H1 (cell line): ENCODE measurements around the gene ALG9. TPM values are rescaled to one million over a fixed set of nuclear protein-coding genes. Genes with fewer than 3 reads are reported as not detected.

Experiments used
- CTCF ChIA-PET: fragments of 300-600 bp; sonication (Branson Sonifier 250); formaldehyde crosslinking; loops from one replicate; lab custom pipeline; 2021; ENCODE audit not compliant: partially characterized antibody; lab: Charles Lee
- POLR2A ChIA-PET: fragments of 300-600 bp; sonication (Branson Sonifier 250); formaldehyde crosslinking; loops from one replicate; lab custom pipeline; 2021; ENCODE audit warnings: inconsistent platforms; ENCODE audit not compliant: partially characterized antibody; lab: Charles Lee
- DNase-seq, 2 experiments: peaks; one replicate each; pipeline versions ENCODE4 v3.0.0 to v3.0.0-alpha.2; 2010 to 2022; ENCODE audit warnings: low spot score in 2 of 2, low read depth in 1 of 2, mixed read lengths in 1 of 2
- FAIRE-seq: peaks from 2 replicates; lab custom pipeline; 2011; peaks lifted over from hg19 to GRCh38; lab: Jason Lieb, UNC
- H2AFZ ChIP-seq: 2 replicates; pipeline ENCODE4 v1.8.1; 2012; ENCODE audit warnings: low read length, inconsistent platforms
- H2AK5ac ChIP-seq: 2 replicates; pipeline ENCODE4 v1.6.1; 2013; ENCODE audit warnings: low read depth, low read length
- H2BK120ac ChIP-seq: replicated peaks from 2 replicates; pipeline ENCODE3; 2013; ENCODE audit warnings: low read depth, low read length, inconsistent platforms
- H2BK12ac ChIP-seq: 2 replicates; pipeline ENCODE4 v1.6.1; 2013; ENCODE audit warnings: low read depth, low read length
- H2BK15ac ChIP-seq: 2 replicates; pipeline ENCODE4 v1.6.1; 2013; ENCODE audit warnings: low read length
- H2BK20ac ChIP-seq: 2 replicates; pipeline ENCODE4 v1.6.1; 2013; ENCODE audit warnings: low read length
- H2BK5ac ChIP-seq: 2 replicates; pipeline ENCODE4 v1.6.1; 2013; ENCODE audit warnings: low read depth, low read length
- H3K14ac ChIP-seq: 2 replicates; pipeline ENCODE4 v1.6.1; 2013; ENCODE audit warnings: inconsistent platforms; ENCODE audit not compliant: insufficient read length
- H3K18ac ChIP-seq: 2 replicates; pipeline ENCODE4 v1.6.1; 2013; ENCODE audit warnings: low read length; ENCODE audit errors: extremely low read depth
- H3K23ac ChIP-seq: 2 replicates; pipeline ENCODE4 v1.6.1; 2013; ENCODE audit warnings: inconsistent platforms; ENCODE audit not compliant: insufficient read length
- H3K23me2 ChIP-seq: 2 replicates; pipeline ENCODE4 v1.6.1; 2013; ENCODE audit warnings: low read depth, low read length
- H3K27ac ChIP-seq: 2 replicates; pipeline ENCODE4 v1.6.1; 2011; ENCODE audit warnings: low read depth, low read length, inconsistent platforms
- H3K27me3 ChIP-seq, 4 experiments: replicated peaks in 1 of 4; 1 replicate in 1 of 4; 2 replicates in 3 of 4; pipeline versions ENCODE4 v1.6.1 to v1.8.1; 2011 to 2013; ENCODE audit warnings: low read length in 3 of 4, mild to moderate bottlenecking in 3 of 4, inconsistent platforms in 2 of 4, mixed read lengths in 2 of 4, moderate library complexity in 1 of 4; ENCODE audit not compliant: control insufficient read depth in 3 of 4, insufficient read depth in 3 of 4; ENCODE audit errors: extremely low read depth in 1 of 4
- H3K36me3 ChIP-seq, 4 experiments: 2 replicates each; pipeline versions ENCODE4 v1.6.1 to v1.8.1; 2011 to 2013; ENCODE audit warnings: mild to moderate bottlenecking in 4 of 4, low read length in 3 of 4, moderate library complexity in 2 of 4, control low read depth in 1 of 4, inconsistent platforms in 1 of 4; ENCODE audit not compliant: insufficient read depth in 4 of 4, control insufficient read depth in 2 of 4
- H3K4ac ChIP-seq: replicated peaks from 2 replicates; pipeline ENCODE3; 2013; ENCODE audit warnings: low read length, low read depth, mixed read lengths, inconsistent platforms; ENCODE audit not compliant: insufficient read length
- H3K4me1 ChIP-seq, 4 experiments: replicated peaks in 1 of 4; 1 replicate in 1 of 4; 2 replicates in 3 of 4; pipeline versions ENCODE4 v1.6.1 to v1.8.1; 2011 to 2013; ENCODE audit warnings: low read length in 3 of 4, inconsistent platforms in 2 of 4, mixed read lengths in 1 of 4; ENCODE audit not compliant: insufficient read depth in 4 of 4, control insufficient read depth in 3 of 4
- H3K4me2 ChIP-seq, 2 experiments: 2 replicates each; pipeline versions ENCODE4 v1.6.1 to v1.8.1; 2011 to 2013; ENCODE audit warnings: low read depth in 2 of 2, low read length in 2 of 2, control low read depth in 1 of 2, inconsistent platforms in 1 of 2, mild to moderate bottlenecking in 1 of 2; ENCODE audit not compliant: insufficient read depth in 1 of 2
- H3K4me3 ChIP-seq, 4 experiments: fragments of 200-600, 300-600 bp in 1 of 4; sonication (generic), shearing (Covaris generic), sonication (Bioruptor Twin) in 1 of 4; 2 replicates each; pipeline versions ENCODE4 v1.5.1 to v1.8.1; 2011 to 2016; ENCODE audit warnings: low read length in 4 of 4, low read depth in 3 of 4, control low read depth in 2 of 4, inconsistent platforms in 2 of 4, mild to moderate bottlenecking in 2 of 4, mixed read lengths in 1 of 4, moderate library complexity in 1 of 4; ENCODE audit not compliant: insufficient read depth in 2 of 4; ENCODE audit errors: extremely low read depth in 1 of 4
- H3K56ac ChIP-seq: replicated peaks from 2 replicates; pipeline ENCODE3; 2013; ENCODE audit warnings: low read depth, mild to moderate bottlenecking, mixed read lengths, low read length, inconsistent platforms; ENCODE audit not compliant: insufficient read length
- H3K79me1 ChIP-seq: 2 replicates; pipeline ENCODE4 v1.6.1; 2013; ENCODE audit warnings: low read depth, low read length, control low read depth
- H3K79me2 ChIP-seq, 2 experiments: 2 replicates each; pipeline versions ENCODE4 v1.6.1 to v1.8.1; 2012 to 2013; ENCODE audit warnings: low read length in 2 of 2, mild to moderate bottlenecking in 2 of 2, inconsistent platforms in 1 of 2; ENCODE audit not compliant: insufficient read depth in 2 of 2, control insufficient read depth in 1 of 2
- H3K9ac ChIP-seq, 4 experiments: replicated peaks in 1 of 4; 1 replicate in 1 of 4; 2 replicates in 3 of 4; pipeline versions ENCODE4 v1.6.1 to v1.8.1; 2011 to 2013; ENCODE audit warnings: low read depth in 3 of 4, low read length in 3 of 4, control low read depth in 2 of 4, mild to moderate bottlenecking in 2 of 4, moderate library complexity in 2 of 4, inconsistent platforms in 1 of 4; ENCODE audit errors: extremely low read depth in 1 of 4
- H3K9me3 ChIP-seq, 2 experiments: 2 replicates each; pipeline versions ENCODE4 v1.6.1 to v1.8.1; 2012 to 2013; ENCODE audit warnings: mild to moderate bottlenecking in 2 of 2, moderate library complexity in 2 of 2, control low read depth in 1 of 2, inconsistent platforms in 1 of 2, low read depth in 1 of 2, low read length in 1 of 2, mixed read lengths in 1 of 2; ENCODE audit not compliant: insufficient read depth in 2 of 2
- H4K20me1 ChIP-seq, 2 experiments: replicated peaks in 1 of 2; 2 replicates each; pipeline versions ENCODE3 to v1.8.1; 2011 to 2013; ENCODE audit warnings: inconsistent platforms in 2 of 2, low read length in 2 of 2, mild to moderate bottlenecking in 1 of 2; ENCODE audit not compliant: insufficient read depth in 2 of 2, control insufficient read depth in 1 of 2
- H4K5ac ChIP-seq: 2 replicates; pipeline ENCODE4 v1.6.1; 2013; ENCODE audit warnings: low read length, low read depth, mixed read lengths, inconsistent platforms; ENCODE audit not compliant: insufficient read length
- H4K8ac ChIP-seq: 2 replicates; pipeline ENCODE4 v1.8.0; 2013; ENCODE audit warnings: mild to moderate bottlenecking, moderate library complexity, low read length, inconsistent platforms; ENCODE audit not compliant: insufficient read depth; ENCODE audit errors: extremely low read depth
- H4K91ac ChIP-seq: replicated peaks from 2 replicates; pipeline ENCODE3; 2013; ENCODE audit warnings: low read length, mixed read lengths, inconsistent platforms; ENCODE audit not compliant: insufficient read length
- EZH2 ChIP-seq: fragments of 200-600 bp; sonication (generic); IDR thresholded peaks from 2 replicates; pipeline ENCODE4 v1.7.1; 2012; ENCODE audit warnings: low read depth, mild to moderate bottlenecking, moderate library complexity, low read length, inconsistent platforms; ENCODE audit not compliant: severe bottlenecking
- KDM1A ChIP-seq: fragments of 200-600, 300-600 bp; sonication (generic); IDR thresholded peaks from 2 replicates; pipeline ENCODE4 v1.7.1; 2016; ENCODE audit warnings: mild to moderate bottlenecking, low read length, borderline replicate concordance
- POLR2A ChIP-seq, 2 experiments: IDR thresholded peaks; 1 replicate in 1 of 2; 2 replicates in 1 of 2; pipeline ENCODE4 v1.6.1; 2011; ENCODE audit warnings: low read depth in 2 of 2, low read length in 2 of 2, mild to moderate bottlenecking in 2 of 2; ENCODE audit errors: control extremely low read depth in 1 of 2
- RAD21 ChIP-seq, 2 experiments: IDR thresholded peaks in 1 of 2; conservative IDR thresholded peaks in 1 of 2; 2 replicates each; pipeline ENCODE4 v1.6.1; 2011; ENCODE audit warnings: low read depth in 2 of 2, low read length in 2 of 2, improper control_type of control experiment in 1 of 2, inconsistent platforms in 1 of 2, mild to moderate bottlenecking in 1 of 2, moderate library complexity in 1 of 2
- RXRA ChIP-seq: IDR thresholded peaks from 2 replicates; pipeline ENCODE4 v1.6.1; 2011; ENCODE audit warnings: low read depth, mild to moderate bottlenecking, low read length, moderate library complexity; ENCODE audit not compliant: insufficient read depth
- TAF1 ChIP-seq: IDR thresholded peaks from 2 replicates; pipeline ENCODE4 v1.6.1; 2011; ENCODE audit warnings: mild to moderate bottlenecking, low read depth, low read length
- WGBS, 2 experiments: shearing (Covaris generic) in 1 of 2; methylation state at CpG; one replicate each; pipeline versions ENCODE4 v1.1.6 to v1.1.7; 2013 to 2015; ENCODE audit warnings: low lambda C conversion rate in 2 of 2, mixed read lengths in 2 of 2, inconsistent platforms in 1 of 2, low coverage in 1 of 2, missing lambda C conversion rate in 1 of 2; ENCODE audit not compliant: insufficient replicate concordance in 2 of 2, insufficient coverage in 1 of 2, insufficient read length in 1 of 2; ENCODE audit errors: extremely low coverage in 1 of 2, missing lambda C conversion rate in 1 of 2; 5-methylcytosine and 5-hydroxymethylcytosine counted together
- polyA plus RNA-seq, 7 experiments: library from polyadenylated mRNA; depleted of rRNA in 3 of 7; stranded (reverse) in 5 of 7; unstranded in 2 of 7; fragments of >200 nt in 5 of 7; fragments of 200-250 nt in 2 of 7; gene quantifications; 1 replicate in 5 of 7; 2 replicates in 1 of 7; 4 replicates in 1 of 7; pipeline versions ENCODE4 v1.2.1 to v1.2.3, GENCODE V29; 2011 to 2013; ENCODE audit warnings: missing spikeins in 2 of 7, mixed read lengths in 2 of 7
- total RNA-seq: library from RNA; stranded (reverse); fragmentation: NEBNext Ultra II Directional; extraction: Animal tissue kit (Norgen Biotek cat#: 25700); gene quantifications from 2 replicates; pipeline ENCODE4 v1.2.1, GENCODE V29; 2021
- TF ChIP-seq, protein P1 (sequence below): IDR thresholded peaks from 2 replicates; pipeline ENCODE4 v1.6.1; 2012; ENCODE audit warnings: inconsistent platforms

Gene ALG9
- total and polyA plus RNA-seq, 2 of the 8 experiments (the other 6 are each of a cell fraction or from before 2014, with no cell fraction given): 23.5 to 24.5 TPM

DNA sequence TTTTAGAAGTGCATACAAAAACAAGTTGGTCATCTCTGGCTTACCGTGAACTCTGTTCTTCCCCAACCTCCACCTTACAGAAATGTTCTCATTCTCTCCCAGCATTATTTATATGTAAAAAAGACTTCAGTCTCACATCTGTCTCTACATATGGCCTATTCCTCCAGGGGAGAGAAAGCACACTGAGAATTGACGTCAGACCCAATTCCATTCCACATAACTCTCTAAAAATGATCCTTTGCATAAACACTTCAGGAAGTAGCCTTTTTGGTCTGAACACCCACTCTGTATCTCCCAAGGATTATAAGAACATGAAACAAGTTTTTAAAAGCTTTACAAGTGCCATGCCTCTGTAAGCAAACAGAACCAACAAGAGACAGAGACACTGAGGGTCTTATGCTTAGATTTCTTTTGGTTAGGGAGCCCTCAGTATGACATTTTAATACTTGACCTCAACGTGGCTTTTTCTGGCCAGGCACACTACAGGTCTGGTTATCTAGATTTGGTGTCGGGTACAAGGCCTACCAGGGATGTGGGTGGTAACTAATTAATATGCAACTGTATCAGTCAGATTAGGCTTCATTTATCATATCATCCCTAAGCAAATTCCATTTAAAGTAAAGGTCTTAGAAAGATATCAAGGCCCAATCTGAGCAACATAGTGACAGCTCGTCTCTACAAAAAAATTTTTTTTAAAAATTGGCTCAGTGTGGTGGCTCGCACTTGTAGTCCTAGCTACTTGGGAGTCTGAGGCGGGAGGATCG, 56.6 kb downstream of the ALG9 start:
- Histone ChIP-seq H3K9ac (no peak overlapping the region), H2BK120ac (no peak overlapping the region), H3K36me3 (no peaks in the 10 kb centered on the region), H2BK5ac (no peak overlapping the region), H4K20me1 (no peaks in the 10 kb centered on the region), H3K4me2 (no peak overlapping the region), H3K79me2 (no peaks in the 10 kb centered on the region), H3K14ac (no peak overlapping the region), H3K4me3 (no peak overlapping the region), H3K18ac (no peak overlapping the region), H2BK15ac (no peak overlapping the region), H3K23ac (no peak overlapping the region), H3K9me3 (no peaks in the 10 kb centered on the region), H2BK12ac (no peak overlapping the region), H2AK5ac (no peak overlapping the region), H2BK20ac (no peak overlapping the region), H4K5ac (no peak overlapping the region), H3K79me1 (no peaks in the 10 kb centered on the region), H2AFZ (no peak overlapping the region), H3K56ac (no peak overlapping the region), H3K27ac (no peak overlapping the region), H4K91ac (no peak overlapping the region), H3K4me1 (no peaks in the 10 kb centered on the region), H3K4ac (no peak overlapping the region), H3K23me2 (no peaks in the 10 kb centered on the region), H3K27me3 (no peaks in the 10 kb centered on the region), H4K8ac (no peak overlapping the region)
- ChIA-PET POLR2A (no interaction called here), CTCF (interaction anchor here (0.5 to 1.6 kb wide), 3 partner anchors 9 to 165 kb away, joined by 3 to 4 read pairs (median 3); no protein-coding TSS in a partner anchor)
- WGBS, 2 experiments: 85% methylated on average over 8 of the region's 8 CpGs; no CpG with 5 or more reads in 1 of the 2 experiments
- TF ChIP-seq TAF1 (no peak), KDM1A (no peak), POLR2A (IDR thresholded peaks at IDR 0.05; ENCODE audit: control extremely low read depth in 1 of 2, low read depth in 2 of 2, low read length in 2 of 2) (no peak), EZH2 (no peak), RAD21 (IDR thresholded peaks at IDR 0.05 in 1 of 2, conservative IDR thresholded peaks at IDR 0.05 in 1 of 2; ENCODE audit: low read depth in 2 of 2, low read length in 2 of 2) (no peak), RXRA (no peak)
- TF ChIP-seq, protein P1, sequence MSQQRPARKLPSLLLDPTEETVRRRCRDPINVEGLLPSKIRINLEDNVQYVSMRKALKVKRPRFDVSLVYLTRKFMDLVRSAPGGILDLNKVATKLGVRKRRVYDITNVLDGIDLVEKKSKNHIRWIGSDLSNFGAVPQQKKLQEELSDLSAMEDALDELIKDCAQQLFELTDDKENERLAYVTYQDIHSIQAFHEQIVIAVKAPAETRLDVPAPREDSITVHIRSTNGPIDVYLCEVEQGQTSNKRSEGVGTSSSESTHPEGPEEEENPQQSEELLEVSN: no peak
- FAIRE-seq (no peak), DNase-seq (no peak)
